Measurements from ENCODE around the gene TRIP13. TPM values are rescaled to one million over a fixed set of nuclear protein-coding genes. Genes with fewer than 3 reads are reported as not detected.
A peak's percentile ranks its signal among the peaks of the same experiment; 100 is the strongest.

Gene TRIP13
- total and polyA plus RNA-seq, 9 of the 15 experiments (the other 6 are each of a cell fraction or from before 2014, with no cell fraction given), result 24.1 to 116 (median 53.2) TPM

- TF ChIP-seq SETDB1 (IDR thresholded peaks at IDR 0.05; ENCODE audit: low read length) (no peak), SMARCA4 (IDR thresholded peaks at IDR 0.05) (no peak), TSC22D4 (tag; IDR thresholded peaks at IDR 0.05) (no peak), PCBP1 (IDR thresholded peaks at IDR 0.05; ENCODE audit: low read depth, low read length, poor library complexity, severe bottlenecking) (no peak), CBX5 (IDR thresholded peaks at IDR 0.05; ENCODE audit: borderline replicate concordance, low read depth) (no peak), CEBPZ (IDR thresholded peaks at IDR 0.05; ENCODE audit: borderline replicate concordance, low read depth, low read length) (no peak), ZNF436 (CRISPR knock-in tag; IDR thresholded peaks at IDR 0.05) (no peak), SMAD2 (IDR thresholded peaks at IDR 0.05; ENCODE audit: low read depth, low read length) (no peak), TCF7 (IDR thresholded peaks at IDR 0.05; ENCODE audit: borderline replicate concordance) (peak; percentile 23; the same call in 1 of the 2 replicates), ZNF407 (IDR thresholded peaks at IDR 0.05; ENCODE audit: low read depth) (no peak), BACH1 (tag; IDR thresholded peaks at IDR 0.05) (no peak), SUPT5H (IDR thresholded peaks at IDR 0.05) (no peak), ZNF778 (CRISPR knock-in tag; IDR thresholded peaks at IDR 0.05) (no peak), POLR2G (IDR thresholded peaks at IDR 0.05; ENCODE audit: low read depth, low read length) (no peak), ZNF239 (CRISPR knock-in tag; IDR thresholded peaks at IDR 0.05) (no peak), NR0B1 (IDR thresholded peaks at IDR 0.05; ENCODE audit: partially characterized antibody) (no peak), RBM39 (optimal IDR thresholded peaks at IDR 0.05; ENCODE audit: low read depth, low read length) (no peak)
Observed at GRCh38 chr5:923281-923873, 30.7 kb downstream of the TRIP13 start (continued).

Measured in K562 (cell line).